ENCODE measurements around the gene DLL4. TPM values are rescaled to one million over a fixed set of nuclear protein-coding genes. Genes with fewer than 3 reads are reported as not detected.

DLL4 gene
- total RNA-seq, 5 donors from 2014 or later (not counting 1 experiment from before 2014, with no cell fraction given) = 0.12 to 0.25 (median 0.13) TPM; not detected in 2

DNA sequence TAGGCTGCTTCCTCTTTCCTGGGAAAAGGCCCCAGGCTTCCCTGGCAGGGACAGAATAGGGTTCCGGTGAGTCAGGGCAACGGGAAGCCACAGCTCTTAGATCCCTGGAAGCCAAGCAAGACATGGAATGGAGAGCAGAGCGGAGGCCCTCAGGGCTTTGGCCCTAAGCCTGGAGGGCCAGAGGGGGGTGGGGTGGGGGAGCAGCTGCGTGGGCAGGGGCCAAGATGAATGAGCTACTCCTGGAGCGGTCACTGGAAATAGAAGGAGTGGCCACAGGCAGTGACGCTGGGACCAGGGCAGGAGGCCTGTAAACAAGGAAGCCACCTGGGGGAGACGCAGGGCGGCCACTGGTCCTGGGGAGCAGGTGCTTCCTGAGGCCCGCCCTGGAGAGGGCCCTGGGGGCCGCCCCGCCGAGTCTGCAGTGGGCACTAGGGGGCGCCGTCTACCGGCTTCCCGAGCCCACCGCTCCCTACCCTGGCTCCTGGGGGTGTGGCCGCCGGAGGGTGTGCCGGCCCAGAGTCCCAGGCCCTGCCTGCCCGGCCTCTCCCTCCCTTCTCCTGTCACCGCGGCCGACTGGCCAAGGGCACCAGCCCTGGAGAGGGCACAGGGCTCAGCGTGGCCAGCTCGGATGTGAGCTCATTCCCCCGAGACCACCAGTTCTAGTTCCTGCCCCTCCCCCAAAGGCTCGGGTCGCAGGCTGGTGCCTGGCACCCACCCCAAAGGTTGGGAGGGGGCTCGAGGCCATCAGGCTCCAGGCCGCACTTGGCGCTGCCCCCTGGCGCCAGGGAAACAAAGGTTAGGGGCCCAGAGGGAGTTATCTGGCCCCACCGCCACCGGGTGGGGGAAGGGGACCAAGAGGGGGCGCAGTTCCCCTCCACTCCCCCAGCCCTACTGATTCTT is 22.8 kb upstream of the DLL4 start:
- no peaks in the 10 kb centered on the region for H3K27me3 Mint-ChIP-seq
- Histone ChIP-seq H3K27ac (ENCODE audit: low read length) (peak overlapping the region; percentile 56), H3K36me3 (ENCODE audit: control insufficient read depth in 2 of 2, extremely low read depth in 1 of 2, insufficient read depth in 1 of 2, low read length in 1 of 2) (peaks cover 4 to 18% of the 10 kb centered on the region in 2 donors), H3K4me3 (ENCODE audit: control insufficient read depth in 1 of 2, extremely low read depth in 1 of 2, low read length in 1 of 2) (peak overlapping the region; percentile 76 to 77), H3K9me3 (no peaks in the 10 kb centered on the region), H3K4me1 (ENCODE audit: control insufficient read depth in 1 of 2, extremely low read depth in 1 of 2, insufficient read depth in 2 of 2, low read length in 2 of 2) (peaks cover 10 to 44% of the 10 kb centered on the region in 2 experiments), H3K27me3 (replicated peaks in 1 of 2; ENCODE audit: control insufficient read depth in 2 of 2, extremely low read depth in 1 of 2, insufficient read depth in 2 of 2, low read length in 1 of 2) (no peaks in the 10 kb centered on the region)
- 18% methylated on average over 27 of the region's 36 CpGs for WGBS (ENCODE audit: insufficient coverage)
- H3K36me3 Mint-ChIP-seq = peaks cover 15% of the 10 kb centered on the region
- DNase-seq = peak in 34 of 35 experiments; percentile 42 to 82 (median 62)
- peaks cover 23 to 39% (median 38%) of the 10 kb centered on the region in 3 donors for H3K4me1 Mint-ChIP-seq
- ChIA-PET POLR2A (no interaction called here), CTCF (interaction anchor here (0.5 to 5.4 kb wide), 17 partner anchors 10 to 751 kb away, joined by 3 to 38 read pairs (median 4); partner anchors contain the start of genes CHAC1 (in 1 of the 2) and VPS18 (in 1 of the 2))
- ATAC-seq (replicated peaks in 1 of 4) = peak; percentile 63 to 76 (median 70)
- H3K27ac Mint-ChIP-seq = peak overlapping the region; percentile 63 to 94
- H3K9me3 Mint-ChIP-seq = no peaks in the 10 kb centered on the region
- H3K4me3 Mint-ChIP-seq = peak overlapping the region; percentile 64 to 89 (median 82)

DNA sequence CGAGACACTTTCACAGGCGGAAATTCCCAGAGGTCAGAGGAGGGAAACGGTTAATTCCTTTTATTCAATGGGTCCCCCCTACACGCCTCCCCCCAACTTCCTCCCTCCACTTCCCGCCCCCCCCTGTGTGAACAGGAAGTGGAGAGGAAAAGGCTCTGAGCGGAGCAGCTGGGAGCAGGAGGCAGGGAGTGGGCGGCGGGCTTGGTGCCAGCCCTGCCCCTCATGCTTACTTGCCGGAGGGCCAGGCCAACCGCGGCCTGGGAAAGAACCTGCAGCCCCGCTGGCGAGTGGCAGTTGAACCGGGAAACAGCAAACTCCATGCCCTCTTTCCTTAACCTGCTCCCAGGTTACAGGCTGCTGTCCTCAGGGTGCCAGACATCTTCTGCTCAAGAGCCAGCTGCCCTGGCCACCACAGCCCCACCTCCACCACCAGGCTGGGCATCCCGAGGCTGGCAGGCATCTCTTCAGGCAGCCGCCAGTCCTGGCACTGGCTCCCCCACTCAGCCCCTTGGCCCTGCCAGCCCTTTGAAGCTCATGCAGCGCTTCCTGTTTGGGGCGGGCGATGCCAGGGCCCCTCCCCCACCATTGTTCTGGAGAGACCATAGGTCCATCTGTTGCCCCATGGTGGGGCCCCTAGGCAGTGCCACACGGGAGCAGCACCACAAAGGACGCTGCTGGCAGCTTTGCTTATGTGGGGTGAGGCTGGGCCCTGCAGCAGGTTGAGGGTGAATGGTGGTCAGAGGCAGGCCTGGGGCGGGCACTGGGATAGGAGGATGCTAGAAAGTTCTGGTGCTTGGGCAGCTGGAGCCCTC is 21.9 kb upstream of the DLL4 start:
- ATAC-seq (replicated peaks in 1 of 4) = peak; percentile 47 to 66 (median 58)
- Histone ChIP-seq H3K4me1 (ENCODE audit: control insufficient read depth in 1 of 2, extremely low read depth in 1 of 2, insufficient read depth in 2 of 2, low read length in 2 of 2) (peaks cover 10 to 44% of the 10 kb centered on the region in 2 experiments), H3K4me3 (ENCODE audit: control insufficient read depth in 1 of 2, extremely low read depth in 1 of 2, low read length in 1 of 2) (peak overlapping the region; percentile 76 to 77), H3K9me3 (no peaks in the 10 kb centered on the region), H3K36me3 (ENCODE audit: control insufficient read depth in 2 of 2, extremely low read depth in 1 of 2, insufficient read depth in 1 of 2, low read length in 1 of 2) (peaks cover 4 to 18% of the 10 kb centered on the region in 2 donors), H3K27me3 (replicated peaks in 1 of 2; ENCODE audit: control insufficient read depth in 2 of 2, extremely low read depth in 1 of 2, insufficient read depth in 2 of 2, low read length in 1 of 2) (no peaks in the 10 kb centered on the region), H3K27ac (ENCODE audit: low read length) (peak overlapping the region; percentile 56)
- peaks cover 15% of the 10 kb centered on the region for H3K36me3 Mint-ChIP-seq
- ChIA-PET POLR2A (no interaction called here), CTCF (interaction anchor here (0.6 to 5.4 kb wide), 11 partner anchors 11 to 281 kb away, joined by 3 to 38 read pairs (median 4); partner anchors contain the start of gene VPS18 (in 1 of the 2))
- H3K27me3 Mint-ChIP-seq = no peaks in the 10 kb centered on the region
- peak overlapping the region; percentile 64 to 89 (median 82) for H3K4me3 Mint-ChIP-seq
- peak; percentile 37 to 75 (median 60) for DNase-seq
- H3K27ac Mint-ChIP-seq = peak overlapping the region; percentile 93 to 94
- under 1% methylated on average over 15 of the region's 22 CpGs for WGBS (ENCODE audit: insufficient coverage)
- H3K9me3 Mint-ChIP-seq = no peaks in the 10 kb centered on the region
- H3K4me1 Mint-ChIP-seq = peaks cover 23 to 39% (median 38%) of the 10 kb centered on the region in 3 donors

DNA sequence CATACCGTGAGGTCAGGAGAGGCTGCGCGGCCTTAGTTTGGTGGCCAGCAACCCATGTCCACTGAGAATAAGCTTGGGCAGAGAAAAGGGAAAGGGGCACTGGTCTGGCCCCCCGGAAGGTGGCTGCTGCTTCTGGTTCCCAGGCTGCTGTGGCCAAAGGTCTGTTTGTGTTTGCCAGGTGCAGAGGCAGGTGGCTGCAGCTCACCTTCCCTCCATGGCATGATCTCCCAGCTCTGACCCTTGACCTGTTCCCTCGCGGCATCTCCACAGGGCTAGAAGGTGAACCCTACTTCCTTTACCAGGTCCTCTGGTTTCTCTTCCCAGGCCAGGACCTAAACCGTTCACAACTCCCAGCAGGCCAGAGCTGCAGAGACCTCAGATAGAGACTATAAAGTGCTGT is 21.0 kb upstream of the DLL4 start:
- Mint-ChIP-seq H3K9me3 (no peaks in the 10 kb centered on the region), H3K27ac (peak overlapping the region; percentile 93 to 94), H3K4me3 (peak overlapping the region; percentile 9 to 89 (median 24)), H3K27me3 (no peaks in the 10 kb centered on the region), H3K4me1 (peaks cover 22 to 38% (median 33%) of the 10 kb centered on the region in 3 donors), H3K36me3 (peaks cover 9% of the 10 kb centered on the region)
- ATAC-seq (replicated peaks in 1 of 4) = no peak
- no peaks in the 10 kb centered on the region for H3K9me3 ChIP-seq
- 80% methylated on average over 2 of the region's 7 CpGs for WGBS (ENCODE audit: insufficient coverage)
- H3K36me3 ChIP-seq (ENCODE audit: control insufficient read depth in 2 of 2, extremely low read depth in 1 of 2, insufficient read depth in 1 of 2, low read length in 1 of 2) = peaks cover 3 to 10% of the 10 kb centered on the region in 2 donors
- H3K27ac ChIP-seq (ENCODE audit: low read length) = peak overlapping the region; percentile 56
- ChIA-PET CTCF (interaction anchor here (0.9 to 5.4 kb wide), 2 partner anchors 12 to 280 kb away, joined by 4 to 38 read pairs; partner anchors contain the start of gene VPS18 (in 1 of the 2)), POLR2A (no interaction called here)
- no peak overlapping the region for H3K4me3 ChIP-seq (ENCODE audit: control insufficient read depth in 1 of 2, extremely low read depth in 1 of 2, low read length in 1 of 2)
- H3K4me1 ChIP-seq (ENCODE audit: control insufficient read depth in 1 of 2, extremely low read depth in 1 of 2, insufficient read depth in 2 of 2, low read length in 2 of 2) = peaks cover 8 to 36% of the 10 kb centered on the region in 2 experiments
- H3K27me3 ChIP-seq (replicated peaks in 1 of 2; ENCODE audit: control insufficient read depth in 2 of 2, extremely low read depth in 1 of 2, insufficient read depth in 2 of 2, low read length in 1 of 2) = no peaks in the 10 kb centered on the region
- no peak for DNase-seq

DNA sequence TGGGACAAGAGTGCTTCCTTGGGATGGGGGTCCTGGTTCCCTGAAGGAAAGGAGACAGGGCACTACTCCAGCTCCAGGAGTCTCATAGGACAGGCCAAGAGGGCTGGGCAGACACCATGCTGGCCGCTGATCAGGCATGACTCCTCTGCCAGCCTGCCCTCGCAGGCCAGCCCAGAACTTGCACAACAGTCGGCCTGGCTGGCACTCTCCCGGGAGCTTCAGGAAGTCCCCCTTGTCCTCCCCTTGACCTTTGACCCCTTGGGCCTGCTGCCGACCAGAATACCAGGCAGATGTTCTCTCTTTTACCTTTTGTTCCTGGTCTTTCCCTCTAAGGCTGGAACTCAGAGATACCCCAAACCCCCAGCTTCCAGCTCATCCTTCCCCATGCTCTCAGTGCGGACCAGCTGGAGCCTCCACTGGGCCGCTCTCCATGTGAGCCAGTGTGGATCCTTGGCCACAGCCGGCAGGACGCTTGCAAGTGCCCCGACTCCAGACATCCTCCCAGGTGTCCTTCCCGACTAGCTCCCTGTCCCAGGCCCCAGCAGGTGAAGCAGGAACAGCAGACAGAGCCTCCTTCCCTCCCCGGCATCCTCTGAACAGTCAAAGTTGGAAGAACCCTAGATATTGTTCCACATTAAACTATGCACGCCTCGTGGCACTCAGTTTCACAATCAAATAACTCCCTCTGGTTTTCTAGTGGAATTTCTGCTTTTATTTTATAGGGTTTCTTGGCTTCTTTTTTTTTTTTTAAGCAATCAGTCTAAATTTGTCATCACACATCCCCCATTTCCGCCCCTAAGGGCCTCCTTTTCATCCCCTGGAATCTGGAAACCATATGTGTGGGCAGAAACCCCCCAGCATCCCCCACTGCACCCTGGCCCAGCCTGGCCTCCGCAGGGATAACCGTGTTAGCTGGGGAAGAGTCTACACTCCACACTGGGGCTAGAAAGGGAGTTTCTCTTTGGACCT is 19.2 kb upstream of the DLL4 start:
- H3K4me3 ChIP-seq (ENCODE audit: control insufficient read depth in 1 of 2, extremely low read depth in 1 of 2, low read length in 1 of 2) = no peak overlapping the region
- H3K9me3 Mint-ChIP-seq = no peaks in the 10 kb centered on the region
- WGBS (ENCODE audit: insufficient coverage) = 88% methylated on average over 10 of the region's 17 CpGs
- no peaks in the 10 kb centered on the region for H3K27me3 ChIP-seq (replicated peaks in 1 of 2; ENCODE audit: control insufficient read depth in 2 of 2, extremely low read depth in 1 of 2, insufficient read depth in 2 of 2, low read length in 1 of 2)
- peaks cover 4 to 25% of the 10 kb centered on the region in 2 experiments for H3K4me1 ChIP-seq (ENCODE audit: control insufficient read depth in 1 of 2, extremely low read depth in 1 of 2, insufficient read depth in 2 of 2, low read length in 2 of 2)
- CTCF ChIA-PET = interaction anchor here (0.6 to 1.1 kb wide), 3 partner anchors 15 to 275 kb away, joined by 3 to 4 read pairs (median 3); no protein-coding TSS in a partner anchor
- POLR2A ChIA-PET = interaction anchor here in 1 of 2 donors (0.7 kb wide), 1 partner anchor 444 kb away, joined by 6 read pairs; no protein-coding TSS in a partner anchor
- no peak overlapping the region for H3K27ac ChIP-seq (ENCODE audit: low read length)
- no peak overlapping the region for H3K4me3 Mint-ChIP-seq
- peak overlapping the region; percentile 61 to 93 for H3K27ac Mint-ChIP-seq
- no peaks in the 10 kb centered on the region for H3K27me3 Mint-ChIP-seq
- no peaks in the 10 kb centered on the region for H3K9me3 ChIP-seq
- H3K4me1 Mint-ChIP-seq = peaks cover 10 to 22% (median 17%) of the 10 kb centered on the region in 3 donors
- ATAC-seq (replicated peaks in 1 of 4) (no peak), DNase-seq (no peak)
- peaks cover 0 to under 1% of the 10 kb centered on the region in 2 donors for H3K36me3 ChIP-seq (ENCODE audit: control insufficient read depth in 2 of 2, extremely low read depth in 1 of 2, insufficient read depth in 1 of 2, low read length in 1 of 2)
- H3K36me3 Mint-ChIP-seq = no peaks in the 10 kb centered on the region

DNA sequence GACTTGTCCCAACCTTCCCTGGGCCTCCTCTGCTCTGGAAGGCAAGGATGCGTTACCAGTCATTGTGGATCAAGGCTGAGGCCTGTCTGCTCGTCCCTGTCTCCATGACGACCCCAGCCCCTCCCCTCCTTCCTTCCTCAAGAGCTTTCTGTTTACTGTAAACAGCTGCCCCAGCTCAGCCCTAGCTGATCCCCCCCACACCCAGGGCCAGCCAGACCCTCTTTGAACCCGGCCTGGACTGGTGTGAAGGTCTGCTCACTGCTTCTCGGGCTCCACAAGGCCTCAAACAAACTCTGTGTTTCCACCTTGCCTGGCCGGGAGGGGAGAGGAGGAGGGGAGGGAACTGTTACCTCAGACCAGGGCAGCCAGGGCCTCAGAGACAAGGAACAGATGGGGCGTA is 18.0 kb upstream of the DLL4 start:
- Mint-ChIP-seq H3K9me3 (no peaks in the 10 kb centered on the region), H3K4me1 (peaks cover 10 to 15% (median 14%) of the 10 kb centered on the region in 3 donors), H3K36me3 (no peaks in the 10 kb centered on the region), H3K27me3 (no peaks in the 10 kb centered on the region), H3K4me3 (no peak overlapping the region), H3K27ac (peak overlapping the region in 1 of 2 donors; percentile 22)
- no peak overlapping the region for H3K4me3 ChIP-seq (ENCODE audit: control insufficient read depth in 1 of 2, extremely low read depth in 1 of 2, low read length in 1 of 2)
- no peak for DNase-seq
- WGBS (ENCODE audit: insufficient coverage) = 60% methylated on average over 4 of the region's 7 CpGs
- H3K36me3 ChIP-seq (ENCODE audit: control insufficient read depth in 2 of 2, extremely low read depth in 1 of 2, insufficient read depth in 1 of 2, low read length in 1 of 2) = no peaks in the 10 kb centered on the region
- no peak for ATAC-seq (replicated peaks in 1 of 4)
- H3K27ac ChIP-seq (ENCODE audit: low read length) = no peak overlapping the region
- CTCF ChIA-PET = interaction anchor here in 1 of 2 donors (0.5 kb wide), 1 partner anchor 13 kb away, joined by 4 read pairs; no protein-coding TSS in a partner anchor
- POLR2A ChIA-PET = no interaction called here
- H3K27me3 ChIP-seq (replicated peaks in 1 of 2; ENCODE audit: control insufficient read depth in 2 of 2, extremely low read depth in 1 of 2, insufficient read depth in 2 of 2, low read length in 1 of 2) = peaks cover 0 to 6% of the 10 kb centered on the region in 2 experiments
- H3K4me1 ChIP-seq (ENCODE audit: control insufficient read depth in 1 of 2, extremely low read depth in 1 of 2, insufficient read depth in 2 of 2, low read length in 2 of 2) = peaks cover 4 to 21% of the 10 kb centered on the region in 2 experiments
- H3K9me3 ChIP-seq = no peaks in the 10 kb centered on the region

Measured in T-cell (primary cell).